Heart right ventricle (tissue), 16 donors: ENCODE results near the gene WDR47. TPM values are rescaled to one million over a fixed set of nuclear protein-coding genes. Genes with fewer than 3 reads are reported as not detected.
"Not testable (repeated sequence)": the region's sequence is repeated elsewhere in the genome, so short reads cannot be mapped to it uniquely, and the experiment has no call there.

ENCODE experiments used
- ATAC-seq, 8 donors: fragments of 200-7000 bp; cut with Tn5 transposase; one replicate each; pipeline ENCODE4 v1.9.1; 2020; ENCODE audit warnings: mild to moderate bottlenecking in 8 of 8, moderate library complexity in 8 of 8, moderate number of reproducible peaks in 1 of 8
- DNase-seq, 2 donors: peaks; one replicate each; pipeline ENCODE4 v3.0.0-alpha.2; 2020
- H3K27ac ChIP-seq, 10 donors: fragments of 200-600 bp; sonication (generic) in 2 of 10; one replicate each; pipeline versions ENCODE4 v1.5.0 to v1.8.0; 2020 to 2022; ENCODE audit warnings: mild to moderate bottlenecking in 3 of 10
- H3K27me3 ChIP-seq, 7 donors: fragments of 200-600 bp; one replicate each; pipeline ENCODE4 v1.8.0; 2021 to 2022; ENCODE audit warnings: mild to moderate bottlenecking in 2 of 7
- H3K36me3 ChIP-seq, 9 donors: fragments of 200-600 bp; sonication (generic) in 1 of 9; one replicate each; pipeline versions ENCODE4 v1.5.0 to v1.8.0; 2020 to 2022; ENCODE audit warnings: mild to moderate bottlenecking in 2 of 9
- H3K4me1 ChIP-seq, 9 donors: fragments of 200-600 bp; sonication (generic) in 1 of 9; one replicate each; pipeline versions ENCODE4 v1.5.0 to v1.8.0; 2020 to 2022; ENCODE audit warnings: mild to moderate bottlenecking in 4 of 9
- H3K4me3 ChIP-seq, 10 donors: fragments of 200-600 bp; sonication (generic) in 2 of 10; one replicate each; pipeline versions ENCODE4 v1.5.0 to v1.8.0; 2020 to 2022; ENCODE audit warnings: mild to moderate bottlenecking in 7 of 10, moderate library complexity in 2 of 10
- H3K9me3 ChIP-seq, 11 donors: fragments of 200-600 bp in 10 of 11; sonication (generic) in 2 of 11; one replicate each; pipeline versions ENCODE4 v1.5.0 to v1.8.0; 2013 to 2022; ENCODE audit warnings: mild to moderate bottlenecking in 2 of 11, control low read depth in 1 of 11, moderate library complexity in 1 of 11
- WGBS, 2 donors: extraction: QIAGEN DNeasy Blood & Tissue Kit; methylation state at CpG; one replicate each; pipeline ENCODE4 v1.1.7; 2013; ENCODE audit warnings: inconsistent platforms in 1 of 2; 5-methylcytosine and 5-hydroxymethylcytosine counted together
- intact Hi-C, 10 donors: fragments of 100-400 bp; cut with DNase I; formaldehyde crosslinking; loops; one replicate each; pipeline versions ENCODE4 v1.11.1 to v1.14.2; 2022
- polyA plus RNA-seq, 2 donors: library from polyadenylated mRNA; stranded (reverse); fragments of 200-250 nt; gene quantifications; one replicate each; pipeline ENCODE4 v1.2.3, GENCODE V29; 2013
- total RNA-seq, 10 donors: library from RNA; stranded (reverse); fragmentation: NEBNext Ultra II Directional in 3 of 10; extraction: Animal tissue kit (Norgen Biotek cat#: 25700) in 3 of 10; gene quantifications; one replicate each; pipeline versions ENCODE4 v1.2.1 to v1.2.4, GENCODE V29; 2021 to 2023
- TF ChIP-seq, protein P1 (sequence below), 9 donors: fragments of 200-600 bp; sonication (generic) in 2 of 9; IDR thresholded peaks; one replicate each; pipeline versions ENCODE4 v1.5.0 to v1.8.0; 2021 to 2022; ENCODE audit warnings: antibody characterized with exemption in 9 of 9, mild to moderate bottlenecking in 5 of 9, moderate library complexity in 1 of 9
- donor health status: Arrhythmogenic right ventricular cardiomyopathy.
- donor health status: ischemic (EF 13 %, LVEDD 7.1; RV severe dilation, severe dysfunction).
- donor health status: healthy with polysubstance abuse.
- donor health status: DM: no; HTN: yes; CAD: no.
- donor health status: DM: no; HTN: no; CAD: no.
- donor health status: ischemic (EF 25% LVEDD 6.9; RV normal size, moderate dysfunction).
- donor health status: ischemic (EF 25% LVEDD 5.7; RV mildly dilated, moderate dysfunction).
- donor health status: healthy.
- donor health status: DM: yes; HTN: yes; CAD: no.
- donor health status: Ischemic cardiomyopathy.
- donor health status: ischemic (EF 35%, LVEDD 5.7; RV mildly dilated, moderate dysfunction).
- donor health status: nonischemic (EF 11% LVEDD 7.7; RV severe dilation, severe dysfunction).
- donor health status: DM: yes; HTN: yes; CAD: no.
- donor health status: PGD.
- donor health status: ischemic (EF 29% LVEDD 5.4; RV normal size, mild dysfunction).
- donor health status: nonischemic (EF 23%, LVEDD 6.1; RV moderate dilation, normal function).

The WDR47 gene
- total and polyA plus RNA-seq, 12 donors = 3.5 to 20.6 (median 14.0) TPM

DNA sequence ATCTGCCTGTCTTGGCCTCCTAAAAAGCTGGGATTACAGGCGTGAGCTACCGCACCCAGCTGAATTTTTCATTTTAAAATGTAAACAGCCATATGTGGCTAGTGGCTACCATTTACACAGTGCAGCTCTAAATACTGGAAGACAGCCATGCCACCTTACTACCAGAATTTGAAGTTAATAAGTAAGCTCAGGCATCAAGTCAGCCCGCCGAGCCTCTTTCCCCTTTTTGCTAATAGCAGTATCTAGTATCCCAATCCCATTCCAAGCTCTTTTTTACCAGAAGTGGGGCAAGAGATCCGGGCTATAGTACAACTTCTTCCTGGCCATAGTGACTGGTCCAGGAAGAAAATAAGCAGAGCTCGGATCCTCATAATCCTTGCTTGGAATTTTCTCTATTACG is 18.8 kb upstream of the WDR47 start:
- DNase-seq = no peak
- TF ChIP-seq, protein P1, sequence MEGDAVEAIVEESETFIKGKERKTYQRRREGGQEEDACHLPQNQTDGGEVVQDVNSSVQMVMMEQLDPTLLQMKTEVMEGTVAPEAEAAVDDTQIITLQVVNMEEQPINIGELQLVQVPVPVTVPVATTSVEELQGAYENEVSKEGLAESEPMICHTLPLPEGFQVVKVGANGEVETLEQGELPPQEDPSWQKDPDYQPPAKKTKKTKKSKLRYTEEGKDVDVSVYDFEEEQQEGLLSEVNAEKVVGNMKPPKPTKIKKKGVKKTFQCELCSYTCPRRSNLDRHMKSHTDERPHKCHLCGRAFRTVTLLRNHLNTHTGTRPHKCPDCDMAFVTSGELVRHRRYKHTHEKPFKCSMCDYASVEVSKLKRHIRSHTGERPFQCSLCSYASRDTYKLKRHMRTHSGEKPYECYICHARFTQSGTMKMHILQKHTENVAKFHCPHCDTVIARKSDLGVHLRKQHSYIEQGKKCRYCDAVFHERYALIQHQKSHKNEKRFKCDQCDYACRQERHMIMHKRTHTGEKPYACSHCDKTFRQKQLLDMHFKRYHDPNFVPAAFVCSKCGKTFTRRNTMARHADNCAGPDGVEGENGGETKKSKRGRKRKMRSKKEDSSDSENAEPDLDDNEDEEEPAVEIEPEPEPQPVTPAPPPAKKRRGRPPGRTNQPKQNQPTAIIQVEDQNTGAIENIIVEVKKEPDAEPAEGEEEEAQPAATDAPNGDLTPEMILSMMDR (IDR thresholded peaks at IDR 0.05) = no peak
- Histone ChIP-seq H3K27me3 (no peaks in the 10 kb centered on the region), H3K27ac (no peak overlapping the region), H3K4me3 (no peak overlapping the region), H3K4me1 (peaks cover 0 to 7% (median 0%) of the 10 kb centered on the region in 9 donors), H3K9me3 (no peaks in the 10 kb centered on the region), H3K36me3 (peaks cover 0 to 37% (median 17%) of the 10 kb centered on the region in 9 donors)
- intact Hi-C loops = no loop called here
- no peak for ATAC-seq
- 86 to 92% methylated on average over 7 of the region's 7 CpGs for WGBS, 2 donors

DNA sequence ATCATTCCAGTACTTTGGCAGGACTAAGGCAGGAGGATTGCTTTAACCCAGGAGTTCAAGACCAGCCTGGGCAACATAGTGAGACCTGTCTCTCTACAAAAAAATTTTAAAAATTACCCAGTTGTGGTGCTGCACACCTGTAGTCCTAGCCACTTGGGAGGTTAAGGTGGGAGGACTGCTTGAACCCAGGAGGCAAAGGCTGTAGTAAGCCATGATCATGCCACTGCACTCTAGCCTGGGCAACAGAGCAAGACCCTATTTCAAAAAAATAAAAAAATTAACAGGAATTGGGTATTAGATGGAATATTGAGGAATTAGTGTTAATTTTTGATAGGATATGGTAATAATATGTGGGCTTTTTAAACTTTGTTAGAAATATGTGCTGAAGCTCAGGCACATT is 17.1 kb upstream of the WDR47 start:
- ATAC-seq (no peak), DNase-seq (no peak)
- Histone ChIP-seq H3K4me1 (peaks cover 0 to 7% (median 0%) of the 10 kb centered on the region in 9 donors), H3K27ac (no peak overlapping the region), H3K36me3 (peaks cover 0 to 20% (median 4%) of the 10 kb centered on the region in 9 donors), H3K9me3 (no peaks in the 10 kb centered on the region), H3K27me3 (no peaks in the 10 kb centered on the region), H3K4me3 (no peak overlapping the region)
- intact Hi-C loops = no loop called here
- TF ChIP-seq, protein P1 (IDR thresholded peaks at IDR 0.05) = no peak

DNA sequence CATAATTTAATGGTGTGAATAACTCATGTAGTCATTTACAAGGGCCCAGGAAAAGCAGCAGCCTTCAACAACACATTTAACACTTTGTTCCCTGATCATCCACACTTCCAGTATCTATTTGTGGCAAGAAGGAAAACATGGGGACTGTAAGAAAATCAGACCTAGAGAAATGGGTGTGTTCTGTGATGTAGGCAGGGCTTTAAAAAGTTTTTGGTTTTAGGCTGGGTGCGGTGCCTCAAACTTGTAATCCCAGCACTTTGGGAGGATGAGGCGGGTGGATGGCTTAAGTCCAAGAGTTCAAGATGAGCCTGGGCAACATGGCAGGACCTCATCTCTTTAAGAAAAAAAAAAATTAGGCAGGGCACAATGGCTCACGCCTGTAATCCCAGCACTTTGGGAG is 14.2 kb upstream of the WDR47 start:
- Histone ChIP-seq H3K4me1 (peaks cover 0 to 3% (median 0%) of the 10 kb centered on the region in 9 donors), H3K9me3 (no peaks in the 10 kb centered on the region), H3K4me3 (no peak overlapping the region), H3K36me3 (no peaks in the 10 kb centered on the region), H3K27me3 (no peaks in the 10 kb centered on the region), H3K27ac (no peak overlapping the region)
- no peak for DNase-seq
- no peak for ATAC-seq
- WGBS, 2 donors = 90 to 91% methylated on average over 3 of the region's 3 CpGs
- TF ChIP-seq, protein P1 (IDR thresholded peaks at IDR 0.05) = no peak
- intact Hi-C loops = no loop called here

DNA sequence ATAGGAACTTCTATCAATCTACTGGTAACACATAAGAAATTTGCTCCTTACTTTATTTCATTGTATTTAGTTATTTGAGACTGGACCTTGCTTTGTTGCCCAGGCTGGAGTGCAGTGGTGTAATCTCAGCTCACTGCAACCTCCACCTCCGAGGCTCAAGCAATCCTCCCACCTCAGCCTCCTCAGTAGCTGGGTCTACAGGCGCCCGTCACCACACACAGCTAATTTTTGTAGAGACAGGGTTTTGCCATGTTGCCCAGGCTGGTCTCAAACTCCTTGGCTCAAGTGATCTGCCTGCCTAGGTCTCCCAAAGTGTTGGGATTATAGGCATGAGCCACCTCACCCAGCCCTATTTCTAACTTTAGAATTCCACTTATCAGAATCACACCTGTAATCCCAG is 10.2 kb upstream of the WDR47 start:
- DNase-seq, H3K9me3 ChIP-seq, H3K27me3 ChIP-seq, H3K36me3 ChIP-seq, H3K4me3 ChIP-seq, ATAC-seq, intact Hi-C loops, H3K4me1 ChIP-seq, H3K27ac ChIP-seq: not testable (repeated sequence)
- WGBS, 2 donors = 93 to 97% methylated on average over 3 of the region's 3 CpGs

DNA sequence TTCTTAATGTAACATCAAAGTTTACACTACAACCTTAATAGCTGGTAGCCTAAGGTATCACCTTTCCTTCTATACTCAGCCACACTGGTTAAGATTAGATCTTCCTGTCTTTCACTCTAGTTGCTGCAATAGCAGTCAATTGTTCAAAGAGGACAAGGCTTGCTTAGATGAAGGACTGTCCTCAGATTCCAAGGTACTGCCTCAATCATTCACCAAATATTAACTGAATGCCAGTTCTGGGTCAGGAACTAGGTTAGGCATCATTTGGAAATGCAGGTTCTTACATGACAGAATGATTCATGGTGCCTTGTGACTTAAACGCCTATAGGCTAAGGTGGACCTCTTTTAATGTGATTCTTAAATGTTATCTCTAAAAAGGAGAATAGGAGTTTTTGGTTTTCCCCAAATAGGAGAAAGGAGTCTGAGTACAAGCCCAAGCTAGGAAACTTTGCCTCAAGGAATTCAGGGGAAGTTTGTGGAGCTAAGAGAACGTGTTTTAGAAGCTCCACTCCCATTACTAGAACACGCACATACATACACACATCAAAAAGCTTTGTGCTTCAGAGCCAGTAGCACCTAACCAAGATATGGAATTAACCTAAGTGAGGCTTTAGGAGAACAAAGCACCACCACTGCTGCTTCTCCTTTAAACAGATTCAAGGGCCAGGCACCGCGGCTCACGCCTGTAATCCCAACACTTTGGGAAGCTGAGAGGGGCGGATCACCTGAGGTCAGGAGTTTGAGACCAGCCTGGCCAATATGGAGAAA is 8.5 kb upstream of the WDR47 start:
- DNase-seq = no peak
- no peak overlapping the region for H3K27ac ChIP-seq
- H3K36me3 ChIP-seq = no peaks in the 10 kb centered on the region
- intact Hi-C loops = no loop called here
- no peaks in the 10 kb centered on the region for H3K9me3 ChIP-seq
- H3K4me1 ChIP-seq = no peaks in the 10 kb centered on the region
- 88 to 93% methylated on average over 7 of the region's 7 CpGs for WGBS, 2 donors
- ATAC-seq = no peak
- no peak overlapping the region for H3K4me3 ChIP-seq
- TF ChIP-seq, protein P1 (IDR thresholded peaks at IDR 0.05) = no peak
- no peaks in the 10 kb centered on the region for H3K27me3 ChIP-seq
